ENCODE results near the gene NPBWR2.

GRCh38 chr20:64107736-64108457 is 532 bp upstream of the NPBWR2 start:
- TF ChIP-seq KAT7 (CRISPR knock-in tag; IDR thresholded peaks at IDR 0.05; ENCODE audit: borderline replicate concordance) = no peak
- TF ChIP-seq SMC3 (conservative IDR thresholded peaks at IDR 0.05; ENCODE audit: insufficient read depth, low read depth, low read length) = no peak
- TF ChIP-seq ZZZ3 (IDR thresholded peaks at IDR 0.05) = no peak
- TF ChIP-seq, protein P1, sequence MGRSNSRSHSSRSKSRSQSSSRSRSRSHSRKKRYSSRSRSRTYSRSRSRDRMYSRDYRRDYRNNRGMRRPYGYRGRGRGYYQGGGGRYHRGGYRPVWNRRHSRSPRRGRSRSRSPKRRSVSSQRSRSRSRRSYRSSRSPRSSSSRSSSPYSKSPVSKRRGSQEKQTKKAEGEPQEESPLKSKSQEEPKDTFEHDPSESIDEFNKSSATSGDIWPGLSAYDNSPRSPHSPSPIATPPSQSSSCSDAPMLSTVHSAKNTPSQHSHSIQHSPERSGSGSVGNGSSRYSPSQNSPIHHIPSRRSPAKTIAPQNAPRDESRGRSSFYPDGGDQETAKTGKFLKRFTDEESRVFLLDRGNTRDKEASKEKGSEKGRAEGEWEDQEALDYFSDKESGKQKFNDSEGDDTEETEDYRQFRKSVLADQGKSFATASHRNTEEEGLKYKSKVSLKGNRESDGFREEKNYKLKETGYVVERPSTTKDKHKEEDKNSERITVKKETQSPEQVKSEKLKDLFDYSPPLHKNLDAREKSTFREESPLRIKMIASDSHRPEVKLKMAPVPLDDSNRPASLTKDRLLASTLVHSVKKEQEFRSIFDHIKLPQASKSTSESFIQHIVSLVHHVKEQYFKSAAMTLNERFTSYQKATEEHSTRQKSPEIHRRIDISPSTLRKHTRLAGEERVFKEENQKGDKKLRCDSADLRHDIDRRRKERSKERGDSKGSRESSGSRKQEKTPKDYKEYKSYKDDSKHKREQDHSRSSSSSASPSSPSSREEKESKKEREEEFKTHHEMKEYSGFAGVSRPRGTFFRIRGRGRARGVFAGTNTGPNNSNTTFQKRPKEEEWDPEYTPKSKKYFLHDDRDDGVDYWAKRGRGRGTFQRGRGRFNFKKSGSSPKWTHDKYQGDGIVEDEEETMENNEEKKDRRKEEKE (IDR thresholded peaks at IDR 0.05; ENCODE audit: borderline replicate concordance in 1 of 2, control insufficient read depth in 1 of 2, low read depth in 2 of 2, low read length in 1 of 2) = no peak
- TF ChIP-seq MXI1 (IDR thresholded peaks at IDR 0.05; ENCODE audit: low read depth, low read length) = no peak
- TF ChIP-seq POLR2AphosphoS5 (IDR thresholded peaks at IDR 0.05; ENCODE audit: control insufficient read depth, insufficient read depth, low read depth, low read length) = no peak
